HUES48 (cell line): ENCODE data around the gene BICRA.

Experiments used
- H3K27ac ChIP-seq: one replicate; pipeline ENCODE4 v1.7.0; 2013; ENCODE audit warnings: low read depth, low read length, inconsistent platforms
- H3K27me3 ChIP-seq: 2 replicates; pipeline ENCODE4 v1.6.1; 2013; ENCODE audit warnings: mild to moderate bottlenecking, low read length; ENCODE audit not compliant: control insufficient read depth, insufficient read depth
- H3K36me3 ChIP-seq: 2 replicates; pipeline ENCODE4 v1.6.1; 2013; ENCODE audit warnings: low read length; ENCODE audit not compliant: control insufficient read depth, insufficient read depth
- H3K4me1 ChIP-seq: 2 replicates; pipeline ENCODE4 v1.6.1; 2013; ENCODE audit warnings: mild to moderate bottlenecking, low read length; ENCODE audit not compliant: control insufficient read depth, insufficient read depth
- H3K4me3 ChIP-seq: 2 replicates; pipeline ENCODE4 v1.5.1; 2013; ENCODE audit warnings: mild to moderate bottlenecking, low read depth, low read length
- H3K9ac ChIP-seq: 2 replicates; pipeline ENCODE4 v1.6.1; 2013; ENCODE audit warnings: mild to moderate bottlenecking, low read depth, low read length, moderate library complexity
- H3K9me3 ChIP-seq: 2 replicates; pipeline ENCODE4 v1.6.1; 2013; ENCODE audit warnings: low read length; ENCODE audit not compliant: control insufficient read depth, insufficient read depth

BICRA gene

GRCh38 chr19:47615714-47616113 lies 6.8 kb downstream of the BICRA start:
- Histone ChIP-seq H3K9me3 (no peaks in the 10 kb centered on the region), H3K4me3 (no peak overlapping the region), H3K4me1 (peaks cover 43% of the 10 kb centered on the region), H3K9ac (no peak overlapping the region), H3K27ac (no peak overlapping the region), H3K27me3 (no peaks in the 10 kb centered on the region), H3K36me3 (no peaks in the 10 kb centered on the region)

- H3K4me1 ChIP-seq, result peaks cover 36% of the 10 kb centered on the region
- H3K36me3 ChIP-seq, result no peaks in the 10 kb centered on the region
- peak overlapping the region; percentile 56 for H3K27ac ChIP-seq
- H3K4me3 ChIP-seq, result no peak overlapping the region
- no peaks in the 10 kb centered on the region for H3K27me3 ChIP-seq
- H3K9ac ChIP-seq, result no peak overlapping the region
- no peaks in the 10 kb centered on the region for H3K9me3 ChIP-seq
Observed at GRCh38 chr19:47618771-47619170, 9.8 kb downstream of the BICRA start.

- Histone ChIP-seq H3K4me3 (0 out of 2 replicates have a peak overlapping the region, but pooled peaks have one; percentile 11), H3K9ac (no peak overlapping the region), H3K4me1 (peaks cover 39% of the 10 kb centered on the region), H3K27me3 (no peaks in the 10 kb centered on the region), H3K36me3 (0 out of 2 replicates have a peak, but pooled peaks cover 3% of the 10 kb centered on the region), H3K9me3 (no peaks in the 10 kb centered on the region), H3K27ac (peak overlapping the region; percentile 86)
Observed at GRCh38 chr19:47619763-47620162, 10.8 kb downstream of the BICRA start.

- Histone ChIP-seq H3K9me3 (no peaks in the 10 kb centered on the region), H3K9ac (peak overlapping the region; percentile 25; the same call in 1 of the 2 replicates), H3K4me1 (peaks cover 32% of the 10 kb centered on the region), H3K27ac (peak overlapping the region; percentile 77), H3K4me3 (no peak overlapping the region), H3K36me3 (0 out of 2 replicates have a peak, but pooled peaks cover 3% of the 10 kb centered on the region), H3K27me3 (no peaks in the 10 kb centered on the region)
Observed at GRCh38 chr19:47623151-47623920, 14.4 kb downstream of the BICRA start.

- Histone ChIP-seq H3K36me3 (0 out of 2 replicates have a peak, but pooled peaks cover 3% of the 10 kb centered on the region), H3K27ac (peak overlapping the region; percentile 77), H3K9me3 (no peaks in the 10 kb centered on the region), H3K27me3 (no peaks in the 10 kb centered on the region), H3K9ac (peak overlapping the region; percentile 14; the same call in 1 of the 2 replicates), H3K4me1 (peaks cover 32% of the 10 kb centered on the region), H3K4me3 (no peak overlapping the region)
Observed at GRCh38 chr19:47623921-47624391, 15.0 kb downstream of the BICRA start.

GRCh38 chr19:47625650-47626049 lies 16.7 kb downstream of the BICRA start:
- Histone ChIP-seq H3K9ac (no peak overlapping the region), H3K9me3 (no peaks in the 10 kb centered on the region), H3K27me3 (no peaks in the 10 kb centered on the region), H3K4me1 (peaks cover 20% of the 10 kb centered on the region), H3K27ac (no peak overlapping the region), H3K36me3 (0 out of 2 replicates have a peak, but pooled peaks cover 3% of the 10 kb centered on the region), H3K4me3 (no peak overlapping the region)

GRCh38 chr19:47626238-47626637 lies 17.3 kb downstream of the BICRA start:
- Histone ChIP-seq H3K9ac (no peak overlapping the region), H3K27ac (no peak overlapping the region)

GRCh38 chr19:47628078-47628771 lies 19.3 kb downstream of the BICRA start:
- Histone ChIP-seq H3K9me3 (no peaks in the 10 kb centered on the region), H3K4me3 (no peak overlapping the region), H3K27me3 (no peaks in the 10 kb centered on the region)

More at GRCh38 chr19:47626238-47626637, 17.3 kb downstream of the BICRA start:
- Histone ChIP-seq H3K27me3 (no peaks in the 10 kb centered on the region), H3K4me3 (no peak overlapping the region), H3K36me3 (0 out of 2 replicates have a peak, but pooled peaks cover 3% of the 10 kb centered on the region), H3K9me3 (no peaks in the 10 kb centered on the region), H3K4me1 (peaks cover 14% of the 10 kb centered on the region; the same call in 1 of the 2 replicates)

GRCh38 chr19:47630594-47630993 lies 21.7 kb downstream of the BICRA start:
- Histone ChIP-seq H3K27me3 (no peaks in the 10 kb centered on the region), H3K4me1 (no peaks in the 10 kb centered on the region; the same call in 1 of the 2 replicates), H3K9ac (no peak overlapping the region), H3K9me3 (no peaks in the 10 kb centered on the region), H3K4me3 (no peak overlapping the region), H3K27ac (no peak overlapping the region), H3K36me3 (no peaks in the 10 kb centered on the region)

More at GRCh38 chr19:47628078-47628771, 19.3 kb downstream of the BICRA start:
- Histone ChIP-seq H3K9ac (no peak overlapping the region), H3K36me3 (0 out of 2 replicates have a peak, but pooled peaks cover 3% of the 10 kb centered on the region), H3K27ac (no peak overlapping the region), H3K4me1 (peaks cover 12% of the 10 kb centered on the region; the same call in 1 of the 2 replicates)

GRCh38 chr19:47631681-47632446 lies 22.9 kb downstream of the BICRA start:
- Histone ChIP-seq H3K4me3 (no peak overlapping the region), H3K9me3 (no peaks in the 10 kb centered on the region), H3K36me3 (no peaks in the 10 kb centered on the region), H3K9ac (no peak overlapping the region), H3K27ac (no peak overlapping the region), H3K27me3 (no peaks in the 10 kb centered on the region), H3K4me1 (no peaks in the 10 kb centered on the region; the same call in 1 of the 2 replicates)
